IMR-90 (cell line): ENCODE measurements around the gene TBC1D24. TPM values are rescaled to one million over a fixed set of nuclear protein-coding genes. Genes with fewer than 3 reads are reported as not detected.

Experiments used
- ATAC-seq: fragments of 200-7000 bp; cut with Tn5 transposase; 2 replicates; pipeline ENCODE4 v1.9.1; 2020; ENCODE audit warnings: low read depth, mild to moderate bottlenecking, moderate library complexity
- BruUV-seq: library from RNA; stranded (reverse); fragments of 400-500 nt; replicated peaks from 2 replicates; lab custom pipeline; 2021; lab: Mats Ljungman, UMichigan
- CTCF ChIA-PET: fragments of 300-600 bp; formaldehyde crosslinking; extraction: SDS; loops from one replicate; lab custom pipeline; 2021; ENCODE audit warnings: antibody characterized with exemption; lab: Yijun Ruan, JAX
- POLR2A ChIA-PET: fragments of 300-600 bp; sonication (Branson Sonifier 250); formaldehyde crosslinking; loops from one replicate; lab custom pipeline; 2022; ENCODE audit warnings: antibody characterized with exemption; ENCODE audit not compliant: unreplicated experiment; lab: Charles Lee
- DNase-seq: peaks from one replicate; pipeline ENCODE4 v3.0.0; 2013
- H2AFZ ChIP-seq: replicated peaks from 2 replicates; pipeline ENCODE3; 2013; ENCODE audit warnings: low read length, mild to moderate bottlenecking; ENCODE audit not compliant: poor library complexity
- H2AK5ac ChIP-seq: 2 replicates; pipeline ENCODE4 v1.6.1; 2013; ENCODE audit warnings: low read depth, low read length, inconsistent platforms
- H2AK9ac ChIP-seq: replicated peaks from 2 replicates; pipeline ENCODE3; 2013; ENCODE audit warnings: mild to moderate bottlenecking, low read depth, low read length, moderate library complexity; ENCODE audit not compliant: poor library complexity
- H2BK120ac ChIP-seq: 2 replicates; pipeline ENCODE4 v1.6.1; 2013; ENCODE audit warnings: low read depth, low read length, inconsistent platforms
- H2BK15ac ChIP-seq: 3 replicates; pipeline ENCODE4 v1.6.1; 2013; ENCODE audit warnings: low read depth, low read length, inconsistent platforms
- H2BK20ac ChIP-seq: 2 replicates; pipeline ENCODE4 v1.6.1; 2013; ENCODE audit warnings: low read depth, mild to moderate bottlenecking, inconsistent platforms, low read length, moderate library complexity
- H2BK5ac ChIP-seq: 2 replicates; pipeline ENCODE4 v1.6.1; 2013; ENCODE audit warnings: mild to moderate bottlenecking, low read depth, low read length, inconsistent platforms; ENCODE audit not compliant: poor library complexity, severe bottlenecking
- H3K14ac ChIP-seq: replicated peaks from 2 replicates; pipeline ENCODE4 v1.6.1; 2013; ENCODE audit warnings: low read depth, low read length, inconsistent platforms
- H3K18ac ChIP-seq: 2 replicates; pipeline ENCODE4 v1.6.1; 2013; ENCODE audit warnings: low read depth, low read length, control low read depth
- H3K23ac ChIP-seq: 2 replicates; pipeline ENCODE4 v1.6.1; 2013; ENCODE audit warnings: low read depth, low read length, inconsistent platforms
- H3K27ac ChIP-seq: 2 replicates; pipeline ENCODE4 v1.5.1; 2013; ENCODE audit warnings: mild to moderate bottlenecking, control low read depth, low read length; ENCODE audit not compliant: insufficient read depth
- H3K27me3 ChIP-seq: 2 replicates; pipeline ENCODE4 v1.6.1; 2013; ENCODE audit warnings: low read length; ENCODE audit not compliant: control insufficient read depth, insufficient read depth
- H3K36me3 ChIP-seq: 2 replicates; pipeline ENCODE4 v1.6.1; 2013; ENCODE audit warnings: low read length, mixed read lengths; ENCODE audit not compliant: control insufficient read depth, insufficient read depth
- H3K4ac ChIP-seq: 2 replicates; pipeline ENCODE4 v1.6.1; 2013; ENCODE audit warnings: low read depth, low read length, inconsistent platforms
- H3K4me1 ChIP-seq: 2 replicates; pipeline ENCODE4 v1.6.1; 2013; ENCODE audit warnings: low read length, mixed read lengths; ENCODE audit not compliant: control insufficient read depth, insufficient read depth
- H3K4me2 ChIP-seq: 2 replicates; pipeline ENCODE4 v1.6.1; 2013; ENCODE audit warnings: low read depth, mild to moderate bottlenecking, control low read depth, low read length, moderate library complexity
- H3K4me3 ChIP-seq: 2 replicates; pipeline ENCODE4 v1.5.1; 2013; ENCODE audit warnings: low read depth, mild to moderate bottlenecking, control low read depth, low read length, moderate library complexity; ENCODE audit not compliant: insufficient read depth
- H3K56ac ChIP-seq: 2 replicates; pipeline ENCODE4 v1.6.1; 2013; ENCODE audit warnings: low read length, inconsistent platforms; ENCODE audit not compliant: insufficient read depth; ENCODE audit errors: extremely low read depth
- H3K79me1 ChIP-seq, 2 experiments: 2 replicates each; pipeline ENCODE4 v1.6.1; 2013; ENCODE audit warnings: low read length in 2 of 2, inconsistent platforms in 1 of 2, low read depth in 1 of 2
- H3K9ac ChIP-seq: 2 replicates; pipeline ENCODE4 v1.6.1; 2013; ENCODE audit warnings: low read depth, low read length, control low read depth
- H3K9me1 ChIP-seq: 2 replicates; pipeline ENCODE4 v1.6.1; 2013; ENCODE audit warnings: low read length, inconsistent platforms; ENCODE audit not compliant: insufficient read depth
- H3K9me3 ChIP-seq: 2 replicates; pipeline ENCODE4 v1.6.1; 2013; ENCODE audit warnings: low read length; ENCODE audit not compliant: control insufficient read depth, insufficient read depth
- H4K20me1 ChIP-seq: 2 replicates; pipeline ENCODE4 v1.6.1; 2013; ENCODE audit warnings: low read length, inconsistent platforms; ENCODE audit not compliant: insufficient read depth
- H4K5ac ChIP-seq: 2 replicates; pipeline ENCODE4 v1.6.1; 2013; ENCODE audit warnings: mild to moderate bottlenecking, low read depth, low read length, control low read depth
- H4K8ac ChIP-seq, 2 experiments: 2 replicates each; pipeline ENCODE4 v1.6.1; 2013; ENCODE audit warnings: low read depth in 2 of 2, low read length in 2 of 2, control low read depth in 1 of 2, inconsistent platforms in 1 of 2
- H4K91ac ChIP-seq: 2 replicates; pipeline ENCODE4 v1.6.1; 2013; ENCODE audit warnings: low read depth, low read length, inconsistent platforms; ENCODE audit not compliant: insufficient read depth
- CEBPB ChIP-seq: IDR thresholded peaks from 2 replicates; pipeline ENCODE4 v1.6.1; 2012; ENCODE audit warnings: low read depth, low read length, improper control_type of control experiment
- SMC3 ChIP-seq: fragments of 150-350 bp; IDR thresholded peaks from 2 replicates; pipeline ENCODE4 v1.6.1; 2016; ENCODE audit warnings: low read depth, mild to moderate bottlenecking, antibody characterized with exemption, low read length, moderate library complexity
- WGBS, 2 experiments: methylation state at CpG; one replicate each; pipeline versions ENCODE4 v1.1.5 to v1.1.7; 2013; ENCODE audit warnings: missing lambda C conversion rate in 2 of 2; ENCODE audit not compliant: insufficient read length in 1 of 2; ENCODE audit errors: extremely low coverage in 2 of 2; 5-methylcytosine and 5-hydroxymethylcytosine counted together
- dilution Hi-C: fragments of 300-500 bp; cut with HindIII; formaldehyde crosslinking; loops from one replicate; pipeline ENCODE4 v1.14.3; 2018; ENCODE audit warnings: low sequenced_read_pairs; ENCODE audit not compliant: unreplicated experiment
- in situ Hi-C: fragments of 300-500 bp; cut with MboI; formaldehyde crosslinking; loops from 3 replicates; pipeline ENCODE4 v1.14.3; 2019; ENCODE audit warnings: low sequenced_read_pairs, inconsistent platforms, mixed read lengths
- intact Hi-C: fragments of 100-400 bp; cut with micrococcal nuclease; formaldehyde crosslinking; loops from 2 replicates; pipeline ENCODE4 v1.10.0; 2022
- polyA plus RNA-seq, 3 experiments: library from polyadenylated mRNA; depleted of rRNA; stranded (reverse); fragments of >200 nt; gene quantifications; 2 replicates each; pipeline ENCODE4 v1.2.3, GENCODE V29; 2012; ENCODE audit warnings: low replicate concordance in 1 of 3
- total RNA-seq: library from RNA; depleted of rRNA; stranded (reverse); fragments of >200 nt; gene quantifications from 2 replicates; pipeline ENCODE4 v1.2.3, GENCODE V29; 2012
- TF ChIP-seq, protein P1 (sequence below): fragments of 150-350 bp; IDR thresholded peaks from 2 replicates; pipeline ENCODE4 v1.6.1; 2017; ENCODE audit warnings: mild to moderate bottlenecking, antibody characterized with exemption, low read length, low read depth

The TBC1D24 gene
- total and polyA plus RNA-seq, 2 of the 4 experiments (the other 2 are of a cell fraction): 7.5 to 13.4 TPM

DNA sequence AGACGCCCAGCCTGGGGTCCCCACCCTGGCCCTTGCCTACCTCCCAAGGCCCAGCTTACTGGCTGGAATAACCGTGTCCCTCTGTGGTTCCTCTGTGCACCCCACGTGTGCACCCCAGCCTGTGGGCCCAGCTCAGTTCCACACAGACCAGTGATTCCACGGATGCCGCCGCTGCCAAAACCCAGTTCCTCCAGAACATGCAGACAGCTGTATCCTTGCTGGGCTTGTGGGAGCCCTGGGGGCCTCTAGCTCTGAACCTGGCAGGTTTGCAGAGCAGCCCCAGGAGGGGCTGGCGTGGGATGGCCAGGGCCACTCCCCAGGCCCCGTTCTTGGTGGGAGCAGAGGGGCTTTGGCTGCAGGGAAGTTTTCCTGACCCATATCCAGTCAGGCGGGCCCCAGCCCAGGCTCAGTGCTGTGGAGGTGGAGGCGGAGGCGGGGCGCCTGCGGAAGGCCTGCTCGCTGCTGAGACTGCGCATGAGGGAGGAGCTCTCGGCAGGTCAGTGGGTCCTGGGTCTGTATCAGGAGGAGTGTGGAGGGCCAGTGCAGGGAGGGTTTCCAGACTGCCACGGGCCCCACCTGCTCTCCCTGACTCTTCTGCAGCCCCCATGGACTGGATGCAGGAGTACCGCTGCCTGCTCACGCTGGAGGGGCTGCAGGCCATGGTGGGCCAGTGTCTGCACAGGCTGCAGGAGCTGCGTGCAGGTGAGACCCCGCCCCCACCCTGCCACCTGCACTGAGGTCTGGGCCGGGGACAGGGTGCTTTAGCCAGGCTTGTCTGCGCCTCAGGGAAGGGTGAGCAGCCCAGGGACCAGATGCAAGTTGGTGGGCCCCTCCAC, 12.7 kb upstream of the TBC1D24 start:
- ChIA-PET CTCF (no interaction called here), POLR2A (no interaction called here)
- H3K14ac ChIP-seq: no peak overlapping the region
- no peaks in the 10 kb centered on the region for H3K27me3 ChIP-seq
- no peak overlapping the region for H3K23ac ChIP-seq
- H2BK15ac ChIP-seq: no peak overlapping the region
- H4K20me1 ChIP-seq: no peaks in the 10 kb centered on the region; the same call in 1 of the 2 replicates
- intact Hi-C loops (no loop called here), in situ Hi-C loops (no loop called here), dilution Hi-C loops (no loop called here)
- H4K8ac ChIP-seq: no peak overlapping the region
- no peak overlapping the region for H3K27ac ChIP-seq
- H3K4me1 ChIP-seq: peaks cover 8% of the 10 kb centered on the region; the same call in 1 of the 2 replicates
- H3K4me2 ChIP-seq: no peak overlapping the region
- BruUV-seq: no TSS peak
- H2BK20ac ChIP-seq: no peak overlapping the region
- DNase-seq (no peak), ATAC-seq (no peak)
- TF ChIP-seq, protein P1, sequence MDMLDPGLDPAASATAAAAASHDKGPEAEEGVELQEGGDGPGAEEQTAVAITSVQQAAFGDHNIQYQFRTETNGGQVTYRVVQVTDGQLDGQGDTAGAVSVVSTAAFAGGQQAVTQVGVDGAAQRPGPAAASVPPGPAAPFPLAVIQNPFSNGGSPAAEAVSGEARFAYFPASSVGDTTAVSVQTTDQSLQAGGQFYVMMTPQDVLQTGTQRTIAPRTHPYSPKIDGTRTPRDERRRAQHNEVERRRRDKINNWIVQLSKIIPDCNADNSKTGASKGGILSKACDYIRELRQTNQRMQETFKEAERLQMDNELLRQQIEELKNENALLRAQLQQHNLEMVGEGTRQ: no peak
- TF ChIP-seq SMC3 (no peak), CEBPB (no peak)
- no peak overlapping the region for H3K4ac ChIP-seq
- H2AK9ac ChIP-seq: no peak overlapping the region
- no peak overlapping the region for H4K91ac ChIP-seq
- H3K4me3 ChIP-seq: no peak overlapping the region
- H2AK5ac ChIP-seq: no peak overlapping the region
- H3K9me1 ChIP-seq: peaks cover 4% of the 10 kb centered on the region
- no peak overlapping the region for H3K18ac ChIP-seq
- H3K9ac ChIP-seq: no peak overlapping the region
- H2BK5ac ChIP-seq: no peak overlapping the region
- no peak overlapping the region for H2BK120ac ChIP-seq
- H3K36me3 ChIP-seq: peaks cover under 1% of the 10 kb centered on the region; the same call in 1 of the 2 replicates
- peaks cover 3 to 38% of the 10 kb centered on the region in 2 experiments; a peak in 1 of 4 replicates for H3K79me1 ChIP-seq
- no peak overlapping the region for H3K56ac ChIP-seq
- WGBS, 2 experiments: 89% methylated on average over 7 of the region's 23 CpGs; no CpG with 5 or more reads in 1 of the 2 experiments
- no peak overlapping the region for H4K5ac ChIP-seq
- no peak overlapping the region for H2AFZ ChIP-seq
- no peaks in the 10 kb centered on the region for H3K9me3 ChIP-seq
